Measurements from ENCODE around the gene GNS. TPM values are rescaled to one million over a fixed set of nuclear protein-coding genes. Genes with fewer than 3 reads are reported as not detected.
A peak's percentile ranks its signal among the peaks of the same experiment; 100 is the strongest.
"Not testable (repeated sequence)": the region's sequence is repeated elsewhere in the genome, so short reads cannot be mapped to it uniquely, and the experiment has no call there.

The GNS gene
- total RNA-seq = 20.6 and 21.3 TPM in 2 replicates

DNA sequence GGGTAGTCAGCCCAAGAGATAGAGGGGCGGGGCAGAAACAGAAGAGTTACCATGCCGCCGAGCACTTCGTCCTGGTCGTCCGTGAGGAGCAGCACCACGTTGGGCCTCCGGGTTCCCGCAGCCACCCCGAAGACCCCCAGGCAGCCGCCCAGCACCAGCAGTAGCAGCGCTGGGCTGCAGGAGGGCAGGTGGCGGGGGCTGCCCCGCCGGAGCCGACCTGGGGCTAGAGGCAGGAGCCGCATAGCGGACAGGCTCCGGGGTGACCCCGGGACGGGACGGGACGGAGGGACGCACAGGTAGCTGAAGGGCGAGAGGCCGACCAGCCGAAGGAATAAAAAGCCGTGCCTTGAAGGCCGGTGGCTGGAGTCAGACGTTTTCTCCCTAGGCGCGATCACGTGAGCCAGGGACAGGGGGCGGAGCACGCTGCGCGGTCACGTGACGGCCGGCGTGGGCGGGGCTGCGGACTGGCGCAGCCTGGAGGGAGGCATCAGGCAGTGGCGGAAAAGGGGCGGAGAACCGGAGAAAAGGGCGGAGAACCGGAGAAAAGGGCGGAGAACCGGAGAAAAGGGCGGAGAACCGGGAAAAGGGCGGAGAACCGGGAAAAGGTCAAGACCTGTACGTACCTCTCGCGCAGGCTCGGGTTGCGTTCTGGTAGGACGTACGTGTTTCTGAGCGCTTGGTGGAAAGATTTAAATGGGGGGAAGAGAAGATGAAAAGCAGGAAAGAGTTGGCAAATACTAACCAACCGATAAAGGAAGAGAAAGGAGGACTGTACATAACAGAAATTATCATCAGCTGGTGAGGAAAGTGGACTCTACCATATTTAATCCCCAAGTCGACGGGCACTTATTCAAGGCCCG is at the start of gene GNS:
Gene GNS (minus strand): TSS at position 372 of the 860 bp plus-strand sequence. CDS start 130 bp downstream, at position 242.
- peaks cover 2% of the 10 kb centered on the region for H3K27me3 Mint-ChIP-seq (ENCODE audit: insufficient read depth)
- no peaks in the 10 kb centered on the region for H3K9me3 Mint-ChIP-seq
- intact Hi-C loops (cut with micrococcal nuclease) = loop anchor here (1.0 to 5.0 kb wide), 9 partner anchors 14 to 1543 kb away; partner anchors contain the start of genes HELB, KICS2, LLPH and TBK1
- DNase-seq (ENCODE audit: low spot score) = peak; percentile 95
- H3K4me3 Mint-ChIP-seq = peak within 1 kb of the TSS; percentile 91
- H3K27ac Mint-ChIP-seq = peak within 1 kb of the TSS; percentile 90
- peaks cover 1% of the 10 kb centered on the region for H3K36me3 Mint-ChIP-seq (ENCODE audit: low read depth)
- H3K4me1 Mint-ChIP-seq (ENCODE audit: low read depth) = peaks cover 45% of the 10 kb centered on the region

DNA sequence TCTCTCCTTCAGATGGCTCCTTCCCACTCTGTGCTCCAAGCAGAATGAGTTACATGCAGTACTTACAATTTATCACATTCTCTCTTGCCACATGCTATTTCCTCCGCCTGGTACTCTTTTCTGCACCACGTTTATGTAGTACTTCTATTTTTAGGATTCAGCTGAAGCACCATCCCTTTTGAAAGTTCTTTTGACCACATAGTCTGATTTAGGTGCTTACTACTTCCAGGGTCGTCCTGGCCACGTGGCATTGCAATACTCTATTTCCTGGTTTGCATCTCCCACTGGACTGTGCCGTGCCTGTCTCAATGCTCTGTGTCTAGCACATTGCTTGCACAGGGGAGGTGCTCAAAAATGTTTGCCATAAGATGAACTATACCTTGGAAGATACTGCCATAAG is 48.9 kb upstream of the GNS start:
- H3K36me3 Mint-ChIP-seq (ENCODE audit: low read depth) = no peaks in the 10 kb centered on the region
- no peak overlapping the region for H3K4me3 Mint-ChIP-seq
- H3K27me3 Mint-ChIP-seq (ENCODE audit: insufficient read depth) = peaks cover 13% of the 10 kb centered on the region
- no peak overlapping the region for H3K27ac Mint-ChIP-seq
- intact Hi-C loops (cut with micrococcal nuclease) = no loop called here
- H3K9me3 Mint-ChIP-seq = no peaks in the 10 kb centered on the region
- DNase-seq (ENCODE audit: low spot score) = no peak
- no peaks in the 10 kb centered on the region for H3K4me1 Mint-ChIP-seq (ENCODE audit: low read depth)

- intact Hi-C loops (cut with micrococcal nuclease) = no loop called here
- no peak for DNase-seq (ENCODE audit: low spot score)
- H3K27me3 Mint-ChIP-seq (ENCODE audit: insufficient read depth) = peaks cover 15% of the 10 kb centered on the region
- no peak overlapping the region for H3K4me3 Mint-ChIP-seq
- no peaks in the 10 kb centered on the region for H3K4me1 Mint-ChIP-seq (ENCODE audit: low read depth)
- H3K36me3 Mint-ChIP-seq (ENCODE audit: low read depth) = no peaks in the 10 kb centered on the region
- H3K27ac Mint-ChIP-seq = no peak overlapping the region
- H3K9me3 Mint-ChIP-seq = no peaks in the 10 kb centered on the region
These were observed 47.6 kb upstream of the GNS start for GRCh38 chr12:64806593-64807460.

DNA sequence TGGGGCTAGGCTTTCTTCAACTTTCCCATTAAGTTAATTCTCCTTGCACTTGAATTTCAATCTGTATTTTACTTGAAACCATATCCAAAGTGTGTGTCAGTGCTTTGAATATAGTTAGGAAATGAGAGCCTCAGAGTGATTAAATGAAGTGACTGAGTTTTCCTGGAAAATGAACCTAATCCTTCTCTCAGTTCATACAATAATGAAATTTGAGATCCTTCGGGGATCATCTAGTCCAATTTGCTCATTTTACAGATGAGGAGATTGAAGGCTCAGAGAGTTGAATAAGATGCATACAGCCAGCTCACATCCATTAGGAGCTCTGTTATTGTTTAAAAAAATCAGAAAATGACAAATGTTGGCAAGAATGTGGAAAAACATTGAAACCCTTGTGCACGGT is 47.0 kb upstream of the GNS start:
- no peak overlapping the region for H3K27ac Mint-ChIP-seq
- H3K4me1 Mint-ChIP-seq (ENCODE audit: low read depth) = no peaks in the 10 kb centered on the region
- no peak overlapping the region for H3K4me3 Mint-ChIP-seq
- DNase-seq (ENCODE audit: low spot score) = no peak
- H3K9me3 Mint-ChIP-seq = no peaks in the 10 kb centered on the region
- peaks cover 16% of the 10 kb centered on the region for H3K27me3 Mint-ChIP-seq (ENCODE audit: insufficient read depth)
- H3K36me3 Mint-ChIP-seq (ENCODE audit: low read depth) = no peaks in the 10 kb centered on the region
- intact Hi-C loops (cut with micrococcal nuclease) = no loop called here

GRCh38 chr12:64802180-64802775 is 43.1 kb upstream of the GNS start:
- not testable (repeated sequence) for H3K9me3 Mint-ChIP-seq; H3K4me3 Mint-ChIP-seq; H3K27ac Mint-ChIP-seq; H3K4me1 Mint-ChIP-seq (ENCODE audit: low read depth); H3K36me3 Mint-ChIP-seq (ENCODE audit: low read depth)
- H3K27me3 Mint-ChIP-seq (ENCODE audit: insufficient read depth) = peaks cover 32% of the 10 kb centered on the region
- peak; percentile 23 for DNase-seq (ENCODE audit: low spot score)
- intact Hi-C loops (cut with micrococcal nuclease) = loop anchor here (1.0 to 5.0 kb wide), 2 partner anchors 90 to 253 kb away; no protein-coding TSS in a partner anchor

DNA sequence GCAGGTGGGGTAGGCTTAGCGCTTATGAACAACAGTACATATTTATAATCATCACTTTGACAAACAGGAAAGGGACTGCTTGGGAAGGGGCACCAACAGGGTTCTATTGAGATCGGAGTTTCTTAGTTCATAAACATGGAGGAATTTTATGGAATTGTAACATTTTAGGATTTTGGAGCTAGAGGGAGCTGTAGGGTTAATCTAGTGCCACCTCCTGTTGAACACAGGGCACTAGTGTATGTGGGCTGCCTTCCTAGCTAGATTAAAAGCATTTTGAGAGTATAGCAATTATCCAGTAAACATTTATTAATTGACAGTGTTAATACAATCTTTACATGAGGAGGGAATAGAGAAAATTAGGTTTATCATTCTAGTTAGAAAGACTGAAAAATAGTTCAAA is 42.2 kb upstream of the GNS start:
- intact Hi-C loops (cut with micrococcal nuclease) = loop anchor here (5.0 kb wide), 1 partner anchor 91 kb away; no protein-coding TSS in a partner anchor
- H3K9me3 Mint-ChIP-seq = no peaks in the 10 kb centered on the region
- no peak for DNase-seq (ENCODE audit: low spot score)
- H3K4me1 Mint-ChIP-seq (ENCODE audit: low read depth) = no peaks in the 10 kb centered on the region
- no peak overlapping the region for H3K27ac Mint-ChIP-seq
- no peak overlapping the region for H3K4me3 Mint-ChIP-seq
- peaks cover 32% of the 10 kb centered on the region for H3K27me3 Mint-ChIP-seq (ENCODE audit: insufficient read depth)
- no peaks in the 10 kb centered on the region for H3K36me3 Mint-ChIP-seq (ENCODE audit: low read depth)

DNA sequence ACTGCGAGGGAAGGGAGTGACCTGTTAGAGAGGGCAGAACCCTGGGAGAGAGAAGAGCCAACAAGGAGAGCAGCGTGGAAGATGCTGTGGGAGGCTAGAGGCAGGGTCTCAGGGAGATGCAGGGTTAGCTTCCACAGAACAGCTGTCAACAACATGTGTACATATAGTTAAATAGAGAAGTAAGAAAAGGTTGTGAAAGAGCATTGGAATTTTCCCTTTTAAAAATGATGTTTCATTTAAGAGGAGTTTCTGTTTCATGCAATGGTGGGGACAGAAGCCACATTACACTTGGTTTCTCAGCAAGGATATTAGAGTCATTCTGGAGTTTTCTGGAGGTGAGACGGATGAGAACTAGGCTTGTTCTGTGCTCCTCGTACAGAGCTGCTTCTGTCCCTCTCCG is 41.4 kb upstream of the GNS start:
- no peaks in the 10 kb centered on the region for H3K4me1 Mint-ChIP-seq (ENCODE audit: low read depth)
- no peaks in the 10 kb centered on the region for H3K9me3 Mint-ChIP-seq
- no peaks in the 10 kb centered on the region for H3K36me3 Mint-ChIP-seq (ENCODE audit: low read depth)
- no peak overlapping the region for H3K4me3 Mint-ChIP-seq
- intact Hi-C loops (cut with micrococcal nuclease) = loop anchor here (5.0 kb wide), 1 partner anchor 92 kb away; no protein-coding TSS in a partner anchor
- H3K27me3 Mint-ChIP-seq (ENCODE audit: insufficient read depth) = peaks cover 32% of the 10 kb centered on the region
- no peak overlapping the region for H3K27ac Mint-ChIP-seq
- DNase-seq (ENCODE audit: low spot score) = no peak

DNA sequence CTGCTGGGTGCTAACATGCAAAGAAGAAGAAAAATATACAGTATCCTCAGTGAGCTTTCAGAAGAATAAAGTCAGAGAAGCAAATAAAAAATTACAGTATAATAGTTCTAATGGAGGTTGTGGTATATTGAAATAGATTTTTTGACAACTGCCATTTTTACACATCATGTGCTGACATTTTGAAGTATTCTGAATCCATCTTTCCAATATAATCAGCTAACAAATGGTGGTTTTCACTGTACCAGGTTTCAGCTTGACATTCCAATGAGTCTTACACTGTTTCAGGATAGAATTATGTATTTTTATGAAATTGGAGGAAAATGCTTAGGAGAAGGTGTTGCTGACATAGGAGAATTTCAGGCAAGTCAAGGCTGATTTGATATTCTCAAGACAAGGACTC is 39.0 kb upstream of the GNS start:
- H3K4me3 Mint-ChIP-seq = no peak overlapping the region
- peaks cover 29% of the 10 kb centered on the region for H3K27me3 Mint-ChIP-seq (ENCODE audit: insufficient read depth)
- no peak for DNase-seq (ENCODE audit: low spot score)
- no peaks in the 10 kb centered on the region for H3K9me3 Mint-ChIP-seq
- no peak overlapping the region for H3K27ac Mint-ChIP-seq
- no peaks in the 10 kb centered on the region for H3K36me3 Mint-ChIP-seq (ENCODE audit: low read depth)
- intact Hi-C loops (cut with micrococcal nuclease) = loop anchor here (5.0 kb wide), 1 partner anchor 1184 kb away; no protein-coding TSS in a partner anchor
- no peaks in the 10 kb centered on the region for H3K4me1 Mint-ChIP-seq (ENCODE audit: low read depth)

DNA sequence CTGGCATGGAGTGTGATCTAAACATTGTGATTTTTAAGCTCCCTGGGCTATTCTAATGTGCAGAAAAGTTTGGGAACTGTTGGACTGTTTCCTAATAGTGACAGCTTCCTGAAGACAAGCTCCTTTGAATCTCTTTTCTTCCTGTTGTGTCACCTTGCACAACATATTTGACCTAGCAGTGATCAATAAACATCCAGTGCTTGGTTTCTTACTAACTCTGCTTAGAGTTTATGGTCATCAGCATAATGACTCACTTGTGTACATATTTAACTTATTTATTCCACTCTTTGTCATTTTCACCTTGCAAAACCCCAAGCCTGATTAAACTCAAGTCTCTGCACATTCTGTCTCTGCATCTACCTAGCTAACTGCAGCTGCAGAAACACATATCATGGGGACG is 38.0 kb upstream of the GNS start:
- peaks cover 27% of the 10 kb centered on the region for H3K27me3 Mint-ChIP-seq (ENCODE audit: insufficient read depth)
- no peaks in the 10 kb centered on the region for H3K9me3 Mint-ChIP-seq
- intact Hi-C loops (cut with micrococcal nuclease) = loop anchor here (5.0 kb wide), 1 partner anchor 1185 kb away; no protein-coding TSS in a partner anchor
- no peak overlapping the region for H3K4me3 Mint-ChIP-seq
- no peaks in the 10 kb centered on the region for H3K4me1 Mint-ChIP-seq (ENCODE audit: low read depth)
- H3K36me3 Mint-ChIP-seq (ENCODE audit: low read depth) = no peaks in the 10 kb centered on the region
- no peak overlapping the region for H3K27ac Mint-ChIP-seq
- no peak for DNase-seq (ENCODE audit: low spot score)

DNA sequence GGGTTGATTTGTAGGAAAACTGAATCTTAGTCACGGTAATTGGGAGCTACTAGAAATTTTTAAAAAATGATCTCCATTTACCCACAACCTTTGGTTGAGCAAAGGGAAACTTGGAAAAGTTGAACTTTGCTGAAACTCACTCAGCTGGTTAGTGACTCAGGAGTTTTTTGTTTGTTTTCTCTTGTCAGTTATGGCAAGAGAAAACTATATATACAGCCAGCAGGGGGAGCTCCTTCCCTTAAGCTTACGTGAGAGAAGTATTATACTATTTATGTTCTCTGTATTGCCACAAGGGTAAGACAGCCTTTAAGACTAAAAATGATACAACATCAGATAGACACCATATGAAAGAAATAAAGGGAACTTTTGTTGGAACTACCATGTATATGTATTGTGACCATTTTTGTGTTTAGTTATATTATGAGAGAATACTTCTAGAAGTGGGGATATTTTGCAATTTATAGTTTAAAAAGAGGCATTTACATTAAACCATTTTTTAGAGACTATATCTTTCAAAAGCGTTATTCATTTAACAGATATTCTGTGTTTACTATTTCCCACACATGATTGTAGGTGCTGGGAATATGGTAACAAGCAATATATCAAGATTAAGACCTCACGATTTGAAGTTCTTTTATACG is 37.1 kb upstream of the GNS start:
- Mint-ChIP-seq H3K36me3 (ENCODE audit: low read depth) (no peaks in the 10 kb centered on the region), H3K27ac (no peak overlapping the region), H3K4me3 (no peak overlapping the region), H3K9me3 (no peaks in the 10 kb centered on the region), H3K4me1 (ENCODE audit: low read depth) (no peaks in the 10 kb centered on the region), H3K27me3 (ENCODE audit: insufficient read depth) (peaks cover 27% of the 10 kb centered on the region)
- peak; percentile 44 for DNase-seq (ENCODE audit: low spot score)
- intact Hi-C loops (cut with micrococcal nuclease) = loop anchor here (1.0 to 5.0 kb wide), 3 partner anchors 327 to 1186 kb away; no protein-coding TSS in a partner anchor

GRCh38 chr12:64794305-64794704 is 35.1 kb upstream of the GNS start:
- Mint-ChIP-seq H3K9me3 (no peaks in the 10 kb centered on the region), H3K4me3 (no peak overlapping the region), H3K36me3 (ENCODE audit: low read depth) (no peaks in the 10 kb centered on the region), H3K4me1 (ENCODE audit: low read depth) (no peaks in the 10 kb centered on the region), H3K27ac (no peak overlapping the region), H3K27me3 (ENCODE audit: insufficient read depth) (peaks cover 27% of the 10 kb centered on the region)
- intact Hi-C loops (cut with micrococcal nuclease) = no loop called here
- no peak for DNase-seq (ENCODE audit: low spot score)

DNA sequence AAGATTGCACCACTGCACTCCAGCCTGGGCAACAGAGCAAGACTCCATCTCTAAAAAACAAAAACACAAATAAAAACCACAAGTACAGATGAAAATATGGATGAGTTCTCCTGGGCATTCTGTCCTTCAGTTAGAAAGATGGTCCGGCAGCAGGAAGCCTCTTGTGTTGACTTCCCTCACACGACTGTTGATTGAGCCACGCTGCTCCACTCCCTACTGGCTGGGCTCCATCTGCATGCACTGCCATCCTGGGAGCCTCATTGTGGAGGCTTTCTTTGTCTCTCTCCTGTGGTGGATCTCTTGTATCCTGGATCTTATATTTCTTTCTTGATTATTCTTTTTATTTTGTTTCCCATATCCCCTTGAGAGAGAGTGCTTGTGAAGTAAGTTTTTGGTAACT is 34.4 kb upstream of the GNS start:
- intact Hi-C loops (cut with micrococcal nuclease) = no loop called here
- H3K27me3 Mint-ChIP-seq (ENCODE audit: insufficient read depth) = peaks cover 31% of the 10 kb centered on the region
- H3K36me3 Mint-ChIP-seq (ENCODE audit: low read depth) = no peaks in the 10 kb centered on the region
- H3K27ac Mint-ChIP-seq = no peak overlapping the region
- no peaks in the 10 kb centered on the region for H3K9me3 Mint-ChIP-seq
- H3K4me1 Mint-ChIP-seq (ENCODE audit: low read depth) = no peaks in the 10 kb centered on the region
- DNase-seq (ENCODE audit: low spot score) = no peak
- H3K4me3 Mint-ChIP-seq = no peak overlapping the region

All from activated T-helper 1 cell treated with anti-CD3 and anti-CD28 coated beads, Interleukin-12 subunit alpha, Interleukin-12 subunit beta, Interleukin-2, Interleukin-4 antibody, amounts not matched to agents 30 ng/mL and 10 ng/mL and 1 ng/mL, durations not matched to agents 14 hours and 24 hours and 36 hours (primary cell).